H1 (cell line): ENCODE measurements around the gene IMP3.

ENCODE experiments used
- CBX8 ChIP-seq: fragments of 300-800, 300-1000 bp; sonication (generic); IDR thresholded peaks from 2 replicates; pipeline ENCODE4 v1.7.1; 2016; ENCODE audit warnings: low read depth, low read length, borderline replicate concordance
- CTCF ChIP-seq, 3 experiments: IDR thresholded peaks; 1 replicate in 2 of 3; 2 replicates in 1 of 3; pipeline versions ENCODE4 v1.5.1 to v1.6.1; 2011; ENCODE audit warnings: low read length in 3 of 3, mild to moderate bottlenecking in 3 of 3, inconsistent platforms in 2 of 3, low read depth in 1 of 3, moderate library complexity in 1 of 3; ENCODE audit not compliant: insufficient read depth in 1 of 3; ENCODE audit errors: control extremely low read depth in 1 of 3
- EZH2 ChIP-seq: fragments of 200-600 bp; sonication (generic); IDR thresholded peaks from 2 replicates; pipeline ENCODE4 v1.7.1; 2012; ENCODE audit warnings: low read depth, mild to moderate bottlenecking, moderate library complexity, low read length, inconsistent platforms; ENCODE audit not compliant: severe bottlenecking
- GABPA ChIP-seq: IDR thresholded peaks from 2 replicates; pipeline ENCODE4 v1.6.1; 2011; ENCODE audit warnings: mild to moderate bottlenecking, low read length, moderate library complexity, borderline replicate concordance; ENCODE audit not compliant: insufficient read depth
- KDM1A ChIP-seq: fragments of 200-600, 300-600 bp; sonication (generic); IDR thresholded peaks from 2 replicates; pipeline ENCODE4 v1.7.1; 2016; ENCODE audit warnings: mild to moderate bottlenecking, low read length, borderline replicate concordance
- KDM5A ChIP-seq: fragments of 200-600 bp; IDR thresholded peaks from 2 replicates; pipeline ENCODE4 v1.7.1; 2012; ENCODE audit warnings: mild to moderate bottlenecking, low read length, inconsistent platforms, mixed read lengths
- POLR2A ChIP-seq, 2 experiments: IDR thresholded peaks; 1 replicate in 1 of 2; 2 replicates in 1 of 2; pipeline ENCODE4 v1.6.1; 2011; ENCODE audit warnings: low read depth in 2 of 2, low read length in 2 of 2, mild to moderate bottlenecking in 2 of 2; ENCODE audit errors: control extremely low read depth in 1 of 2
- RAD21 ChIP-seq, 2 experiments: IDR thresholded peaks in 1 of 2; conservative IDR thresholded peaks in 1 of 2; 2 replicates each; pipeline ENCODE4 v1.6.1; 2011; ENCODE audit warnings: low read depth in 2 of 2, low read length in 2 of 2, improper control_type of control experiment in 1 of 2, inconsistent platforms in 1 of 2, mild to moderate bottlenecking in 1 of 2, moderate library complexity in 1 of 2
- RBBP5 ChIP-seq: IDR thresholded peaks from 2 replicates; pipeline ENCODE4 v1.7.1; 2012; ENCODE audit warnings: low read depth, mild to moderate bottlenecking, inconsistent platforms, low read length, moderate library complexity, borderline replicate concordance
- RFX5 ChIP-seq: IDR thresholded peaks from 2 replicates; pipeline ENCODE4 v1.6.1; 2011; ENCODE audit warnings: low read depth, low read length, improper control_type of control experiment, borderline replicate concordance
- SIX5 ChIP-seq: IDR thresholded peaks from 2 replicates; pipeline ENCODE4 v1.6.1; 2011; ENCODE audit warnings: mild to moderate bottlenecking, low read depth, low read length
- SP1 ChIP-seq: IDR thresholded peaks from 2 replicates; pipeline ENCODE4 v1.6.1; 2011; ENCODE audit warnings: low read depth, low read length
- SP2 ChIP-seq: IDR thresholded peaks from 2 replicates; pipeline ENCODE4 v1.6.1; 2012; ENCODE audit warnings: mild to moderate bottlenecking, low read length, inconsistent platforms
- TBP ChIP-seq: IDR thresholded peaks from 2 replicates; pipeline ENCODE4 v1.6.1; 2011; ENCODE audit warnings: low read depth, low read length, improper control_type of control experiment

- no peak for TF ChIP-seq RBBP5
- no peak; a peak in 1 of 4 replicates for TF ChIP-seq CTCF (IDR thresholded peaks at IDR 0.05; ENCODE audit: control extremely low read depth in 1 of 3, insufficient read depth in 1 of 3, low read depth in 1 of 3, low read length in 3 of 3)
- no peak for TF ChIP-seq CBX8
- no peak for TF ChIP-seq TBP
- TF ChIP-seq RFX5: no peak
- TF ChIP-seq EZH2: no peak
- peak in 1 of 2 experiments; percentile 45; a peak in 1 of 3 replicates for TF ChIP-seq POLR2A (IDR thresholded peaks at IDR 0.05; ENCODE audit: control extremely low read depth in 1 of 2, low read depth in 2 of 2, low read length in 2 of 2)
- no peak for TF ChIP-seq KDM1A
- TF ChIP-seq GABPA: no peak
- TF ChIP-seq SP1: no peak
- peak; percentile 26 to 37; a peak in 3 of 4 replicates for TF ChIP-seq RAD21 (IDR thresholded peaks at IDR 0.05 in 1 of 2, conservative IDR thresholded peaks at IDR 0.05 in 1 of 2; ENCODE audit: low read depth in 2 of 2, low read length in 2 of 2)
- no peak for TF ChIP-seq KDM5A
- no peak for TF ChIP-seq SP2
- no peak for TF ChIP-seq SIX5
Measured at GRCh38 chr15:75640483-75641178, 607 bp upstream of the IMP3 start.
